MM.1S (cell line): Measurements from ENCODE around the gene EML1.

Experiments
- DNase-seq: peaks from one replicate; pipeline ENCODE4 v3.0.0-alpha.2; 2015
- H2AFZ ChIP-seq: fragments of 300-600 bp; sonication (generic); 2 replicates; pipeline ENCODE4 v1.6.0; 2016; ENCODE audit warnings: antibody characterized with exemption, low read length
- H3F3A ChIP-seq: fragments of 300-600 bp; sonication (generic); 2 replicates; pipeline ENCODE4 v1.6.1; 2016; ENCODE audit warnings: mild to moderate bottlenecking, antibody characterized with exemption, low read length, moderate library complexity, mixed read lengths; ENCODE audit not compliant: insufficient read depth
- H3K27ac ChIP-seq: fragments of 300-600 bp; sonication (generic); 2 replicates; pipeline ENCODE4 v1.5.1; 2016; ENCODE audit warnings: mild to moderate bottlenecking, low read length
- H3K27me3 ChIP-seq: fragments of 300-600 bp; sonication (generic); replicated peaks from 2 replicates; pipeline ENCODE4 v1.6.0; 2016; ENCODE audit warnings: low read length; ENCODE audit not compliant: insufficient read depth
- H3K36me3 ChIP-seq: fragments of 300-600 bp; sonication (generic); replicated peaks from 2 replicates; pipeline ENCODE4 v1.6.1; 2016; ENCODE audit warnings: mild to moderate bottlenecking, low read length, mixed read lengths; ENCODE audit not compliant: insufficient read depth
- H3K4me1 ChIP-seq: fragments of 300-600 bp; sonication (generic); 2 replicates; pipeline ENCODE4 v1.6.1; 2016; ENCODE audit warnings: low read length, mixed read lengths
- H3K4me2 ChIP-seq: fragments of 300-600 bp; sonication (generic); 2 replicates; pipeline ENCODE4 v1.6.0; 2016; ENCODE audit warnings: low read depth, low read length
- H3K4me3 ChIP-seq: fragments of 300-600 bp; sonication (generic); 2 replicates; pipeline ENCODE4 v1.5.1; 2016; ENCODE audit warnings: low read length, mixed read lengths
- H3K79me2 ChIP-seq: fragments of 300-600 bp; sonication (generic); 2 replicates; pipeline ENCODE4 v1.6.1; 2016; ENCODE audit warnings: mixed run types, low read length, mixed read lengths
- H3K9ac ChIP-seq: fragments of 300-600 bp; sonication (generic); 2 replicates; pipeline ENCODE4 v1.6.1; 2016; ENCODE audit warnings: low read length, mixed read lengths
- H3K9me2 ChIP-seq: fragments of 300-600 bp; sonication (generic); replicated peaks from 2 replicates; pipeline ENCODE4 v1.6.1; 2016; ENCODE audit warnings: mild to moderate bottlenecking, low read length, mixed read lengths; ENCODE audit not compliant: insufficient read depth
- H3K9me3 ChIP-seq: fragments of 300-600 bp; sonication (generic); replicated peaks from 2 replicates; pipeline ENCODE4 v1.6.1; 2016; ENCODE audit warnings: mild to moderate bottlenecking, low read length, mixed read lengths; ENCODE audit not compliant: insufficient read depth
- H4K20me1 ChIP-seq: fragments of 300-600 bp; sonication (generic); 2 replicates; pipeline ENCODE4 v1.6.1; 2016; ENCODE audit warnings: mild to moderate bottlenecking, low read length, moderate library complexity, mixed read lengths; ENCODE audit not compliant: insufficient read depth
- CTCF ChIP-seq: fragments of 300-600 bp; sonication (generic); IDR thresholded peaks from 2 replicates; pipeline ENCODE4 v1.5.1; 2016; ENCODE audit warnings: antibody characterized with exemption, low read length, mixed read lengths
- EZH2 ChIP-seq: fragments of 300-600 bp; sonication (generic); optimal IDR thresholded peaks from 2 replicates; pipeline ENCODE3; 2017; ENCODE audit warnings: low read depth, mild to moderate bottlenecking, antibody characterized with exemption, low read length, mixed read lengths
- EZH2phosphoT487 ChIP-seq: fragments of 300-600 bp; sonication (generic); IDR thresholded peaks from 2 replicates; pipeline ENCODE4 v1.6.1; 2018; ENCODE audit warnings: antibody characterized with exemption, low read length

Gene EML1

GRCh38 chr14:99961826-99962518, 168.8 kb downstream of the EML1 start:
- no peaks in the 10 kb centered on the region for H3K27me3 ChIP-seq
- no peak overlapping the region for H2AFZ ChIP-seq
- no peak overlapping the region for H3K27ac ChIP-seq
- no peak for DNase-seq
- H3F3A ChIP-seq, result no peaks in the 10 kb centered on the region
- H3K79me2 ChIP-seq, result no peaks in the 10 kb centered on the region
- H3K9me3 ChIP-seq, result no peaks in the 10 kb centered on the region
- H3K9ac ChIP-seq, result no peak overlapping the region
- H3K36me3 ChIP-seq, result no peaks in the 10 kb centered on the region
- H3K4me2 ChIP-seq, result no peak overlapping the region
- H3K9me2 ChIP-seq, result no peaks in the 10 kb centered on the region
- H3K4me3 ChIP-seq, result no peak overlapping the region
- TF ChIP-seq EZH2phosphoT487 (no peak), EZH2 (no peak), CTCF (no peak)
- no peaks in the 10 kb centered on the region for H4K20me1 ChIP-seq
- H3K4me1 ChIP-seq, result no peaks in the 10 kb centered on the region

- H3K9ac ChIP-seq, result no peak overlapping the region
- no peaks in the 10 kb centered on the region for H3K36me3 ChIP-seq
These were observed 171.8 kb downstream of the EML1 start for GRCh38 chr14:99964979-99965378.

GRCh38 chr14:99966037-99966835, 173.0 kb downstream of the EML1 start:
- Histone ChIP-seq H3K9me3 (no peaks in the 10 kb centered on the region), H3K4me1 (no peaks in the 10 kb centered on the region), H3K36me3 (no peaks in the 10 kb centered on the region), H3K27ac (no peak overlapping the region), H3K4me2 (no peak overlapping the region), H4K20me1 (no peaks in the 10 kb centered on the region), H2AFZ (no peak overlapping the region), H3K9ac (no peak overlapping the region), H3F3A (no peaks in the 10 kb centered on the region), H3K4me3 (no peak overlapping the region), H3K27me3 (no peaks in the 10 kb centered on the region), H3K79me2 (no peaks in the 10 kb centered on the region), H3K9me2 (no peaks in the 10 kb centered on the region)
- TF ChIP-seq EZH2phosphoT487, result no peak
- no peak for TF ChIP-seq EZH2
- no peak for TF ChIP-seq CTCF
- DNase-seq, result no peak

More at GRCh38 chr14:99964979-99965378, 171.8 kb downstream of the EML1 start:
- H3K79me2 ChIP-seq, result no peaks in the 10 kb centered on the region
- no peak overlapping the region for H3K4me2 ChIP-seq
- H3K4me3 ChIP-seq, result no peak overlapping the region
- no peak for TF ChIP-seq EZH2phosphoT487
- no peak for TF ChIP-seq EZH2
- TF ChIP-seq CTCF, result no peak
- H3F3A ChIP-seq, result no peaks in the 10 kb centered on the region
- no peaks in the 10 kb centered on the region for H3K9me3 ChIP-seq
- no peaks in the 10 kb centered on the region for H4K20me1 ChIP-seq
- no peak overlapping the region for H3K27ac ChIP-seq
- H3K27me3 ChIP-seq, result no peaks in the 10 kb centered on the region
- H2AFZ ChIP-seq, result no peak overlapping the region
- no peaks in the 10 kb centered on the region for H3K4me1 ChIP-seq
- DNase-seq, result no peak
- H3K9me2 ChIP-seq, result no peaks in the 10 kb centered on the region
